Activated B cell treated with CpG ODN at 0.5 μM for 24 hours (primary cell): ENCODE results near the gene UCN2. TPM values are rescaled to one million over a fixed set of nuclear protein-coding genes. Genes with fewer than 3 reads are reported as not detected.

Source experiments
- ATAC-seq: fragments of 200-7000 bp; cut with Tn5 transposase; one replicate; pipeline ENCODE4 v1.10.0; 2021; ENCODE audit warnings: low read depth, mild to moderate bottlenecking, moderate library complexity
- CTCF ChIA-PET: fragments of 350-600 bp; sonication (Branson Sonifier 250); formaldehyde crosslinking; loops from one replicate; lab custom pipeline; 2021; ENCODE audit warnings: antibody characterized with exemption; lab: Charles Lee
- POLR2A ChIA-PET: fragments of 350-600 bp; sonication (Branson Sonifier 250); formaldehyde crosslinking; loops from one replicate; lab custom pipeline; 2021; ENCODE audit warnings: antibody characterized with exemption; lab: Charles Lee
- DNase-seq: peaks from one replicate; pipeline ENCODE4 v3.0.0; 2022
- H3K27ac Mint-ChIP-seq: one replicate; pipeline ENCODE4 v1.8.0; 2020; ENCODE audit warnings: mixed read lengths
- H3K27me3 Mint-ChIP-seq: one replicate; pipeline ENCODE4 v1.8.0; 2021; ENCODE audit warnings: mixed read lengths
- H3K36me3 Mint-ChIP-seq: one replicate; pipeline ENCODE4 v1.8.0; 2021; ENCODE audit warnings: low read depth, mixed read lengths
- H3K4me1 Mint-ChIP-seq: one replicate; pipeline ENCODE4 v1.8.0; 2021; ENCODE audit warnings: mixed read lengths
- H3K4me3 Mint-ChIP-seq: one replicate; pipeline ENCODE4 v1.8.0; 2020; ENCODE audit warnings: mild to moderate bottlenecking, mixed read lengths
- H3K9me3 Mint-ChIP-seq: one replicate; pipeline ENCODE4 v1.8.0; 2020; ENCODE audit warnings: mixed read lengths
- intact Hi-C: fragments of 100-400 bp; cut with micrococcal nuclease; formaldehyde crosslinking; loops from one replicate; pipeline ENCODE4 v1.15.1; 2024
- total RNA-seq: library from RNA; stranded (reverse); gene quantifications from 2 replicates; pipeline ENCODE4 v1.2.3, GENCODE V29; 2022
- TF ChIP-seq, protein P1 (sequence below): fragments of 200-600 bp; IDR thresholded peaks from one replicate; pipeline ENCODE4 v1.8.0; 2022; ENCODE audit warnings: antibody characterized with exemption, mild to moderate bottlenecking

The UCN2 gene
- total RNA-seq, 1 donor from 2014 or later = not detected

DNA sequence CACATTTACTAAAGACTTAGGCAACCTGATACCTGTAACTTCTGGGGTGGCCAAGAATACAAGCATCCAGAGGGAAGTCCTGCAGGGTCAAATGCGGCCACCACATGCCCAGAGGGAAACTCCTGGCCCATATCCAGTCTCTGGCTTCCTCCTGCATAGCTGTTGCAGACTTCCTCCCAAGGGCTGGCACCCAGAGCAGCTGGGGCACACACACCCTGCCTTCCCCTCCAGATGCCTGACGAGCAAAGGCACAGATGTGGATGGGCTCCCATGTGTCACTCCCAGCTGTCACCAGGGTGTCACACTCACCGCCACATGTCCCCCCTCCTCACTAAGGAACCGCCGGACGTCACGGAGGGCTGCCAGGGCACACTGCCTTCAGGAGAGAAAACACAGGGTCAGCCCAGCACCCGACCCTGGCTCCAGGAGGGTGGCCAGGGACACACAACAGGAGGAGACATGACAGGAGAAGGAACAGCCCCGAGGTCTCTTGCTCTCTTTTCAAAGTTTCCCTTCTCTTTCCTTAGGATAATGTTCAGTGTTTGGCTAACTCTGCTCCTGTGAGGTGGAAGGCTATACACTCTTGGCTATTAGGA is 20.2 kb downstream of the UCN2 start:
- ChIA-PET CTCF (no interaction called here), POLR2A (no interaction called here)
- ATAC-seq = no peak
- intact Hi-C loops = no loop called here
- Mint-ChIP-seq H3K36me3 (no peaks in the 10 kb centered on the region), H3K4me3 (no peak overlapping the region), H3K27me3 (no peaks in the 10 kb centered on the region), H3K4me1 (no peaks in the 10 kb centered on the region), H3K9me3 (peaks cover 2% of the 10 kb centered on the region), H3K27ac (no peak overlapping the region)
- TF ChIP-seq, protein P1, sequence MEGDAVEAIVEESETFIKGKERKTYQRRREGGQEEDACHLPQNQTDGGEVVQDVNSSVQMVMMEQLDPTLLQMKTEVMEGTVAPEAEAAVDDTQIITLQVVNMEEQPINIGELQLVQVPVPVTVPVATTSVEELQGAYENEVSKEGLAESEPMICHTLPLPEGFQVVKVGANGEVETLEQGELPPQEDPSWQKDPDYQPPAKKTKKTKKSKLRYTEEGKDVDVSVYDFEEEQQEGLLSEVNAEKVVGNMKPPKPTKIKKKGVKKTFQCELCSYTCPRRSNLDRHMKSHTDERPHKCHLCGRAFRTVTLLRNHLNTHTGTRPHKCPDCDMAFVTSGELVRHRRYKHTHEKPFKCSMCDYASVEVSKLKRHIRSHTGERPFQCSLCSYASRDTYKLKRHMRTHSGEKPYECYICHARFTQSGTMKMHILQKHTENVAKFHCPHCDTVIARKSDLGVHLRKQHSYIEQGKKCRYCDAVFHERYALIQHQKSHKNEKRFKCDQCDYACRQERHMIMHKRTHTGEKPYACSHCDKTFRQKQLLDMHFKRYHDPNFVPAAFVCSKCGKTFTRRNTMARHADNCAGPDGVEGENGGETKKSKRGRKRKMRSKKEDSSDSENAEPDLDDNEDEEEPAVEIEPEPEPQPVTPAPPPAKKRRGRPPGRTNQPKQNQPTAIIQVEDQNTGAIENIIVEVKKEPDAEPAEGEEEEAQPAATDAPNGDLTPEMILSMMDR = no peak
- DNase-seq = no peak

DNA sequence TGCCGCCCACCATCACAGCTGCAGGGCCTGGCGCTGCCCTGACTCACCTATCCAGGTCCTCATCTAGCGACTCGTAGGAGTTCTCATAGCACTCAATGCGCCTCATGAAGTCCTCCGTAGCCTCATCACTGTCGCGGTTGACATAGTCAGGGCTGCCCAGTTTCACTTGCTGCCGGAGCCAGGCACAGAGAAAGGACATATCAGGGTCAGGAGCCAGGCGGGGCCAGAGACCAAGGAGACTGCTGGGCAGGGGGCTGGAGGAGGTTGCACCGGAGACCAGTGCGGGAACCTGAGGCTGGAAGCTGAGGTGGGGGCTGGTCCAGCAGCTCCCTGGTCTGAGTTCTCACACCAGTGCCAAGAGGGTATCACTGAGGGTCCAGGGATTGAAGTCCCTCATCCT is 25.1 kb downstream of the UCN2 start:
- Mint-ChIP-seq H3K27me3 (no peaks in the 10 kb centered on the region), H3K9me3 (peaks cover 2% of the 10 kb centered on the region), H3K27ac (no peak overlapping the region), H3K4me3 (no peak overlapping the region), H3K36me3 (no peaks in the 10 kb centered on the region), H3K4me1 (no peaks in the 10 kb centered on the region)
- ATAC-seq (no peak), DNase-seq (no peak)
- intact Hi-C loops = no loop called here
- ChIA-PET CTCF (no interaction called here), POLR2A (no interaction called here)
- TF ChIP-seq, protein P1 = no peak

DNA sequence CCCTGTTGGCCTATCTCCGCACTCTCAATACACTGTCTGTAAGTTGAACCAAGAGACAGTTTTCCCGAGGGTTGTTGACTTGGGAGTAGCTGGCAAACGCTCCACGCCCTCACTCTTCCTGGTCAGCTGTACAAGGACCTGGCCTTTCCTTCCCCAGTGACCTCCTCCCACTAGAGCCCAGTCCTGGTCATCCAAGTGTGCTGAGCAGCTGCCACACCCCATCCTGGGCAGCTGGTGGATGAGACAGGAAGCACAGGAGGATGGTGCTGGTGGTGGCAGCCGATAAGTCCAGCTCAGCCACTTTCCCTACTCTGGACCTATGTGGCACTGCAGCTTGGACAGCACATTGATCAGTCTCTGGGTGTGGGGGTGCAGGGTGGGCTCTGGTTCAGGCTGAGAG is 26.8 kb downstream of the UCN2 start:
- no peak overlapping the region for H3K4me3 Mint-ChIP-seq
- H3K4me1 Mint-ChIP-seq = no peaks in the 10 kb centered on the region
- intact Hi-C loops = no loop called here
- H3K36me3 Mint-ChIP-seq = no peaks in the 10 kb centered on the region
- H3K9me3 Mint-ChIP-seq = no peaks in the 10 kb centered on the region
- DNase-seq = no peak
- no peak for ATAC-seq
- TF ChIP-seq, protein P1 = no peak
- H3K27me3 Mint-ChIP-seq = no peaks in the 10 kb centered on the region
- no peak overlapping the region for H3K27ac Mint-ChIP-seq
- ChIA-PET CTCF (no interaction called here), POLR2A (no interaction called here)

DNA sequence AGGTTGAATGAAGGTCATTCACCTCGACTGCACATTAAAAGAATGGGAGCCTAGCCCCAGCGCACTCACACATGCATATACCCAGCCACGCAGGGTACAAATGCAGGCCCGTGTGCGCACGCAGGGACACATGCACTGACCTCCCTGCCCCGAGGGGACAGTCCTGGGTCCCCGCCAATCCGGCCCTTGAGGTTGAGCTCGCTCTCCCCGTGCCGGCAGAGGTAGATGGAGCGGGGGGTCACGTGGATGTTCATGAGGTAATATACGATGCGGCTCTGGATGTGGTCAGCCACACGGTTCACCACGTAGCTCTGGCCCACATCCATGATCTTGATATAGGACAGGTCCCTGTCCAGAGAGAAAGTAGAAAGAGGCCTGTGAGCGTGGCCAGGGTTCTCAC is 27.5 kb downstream of the UCN2 start:
- no peak for DNase-seq
- Mint-ChIP-seq H3K36me3 (no peaks in the 10 kb centered on the region), H3K4me1 (no peaks in the 10 kb centered on the region), H3K27ac (no peak overlapping the region), H3K9me3 (no peaks in the 10 kb centered on the region), H3K4me3 (no peak overlapping the region), H3K27me3 (no peaks in the 10 kb centered on the region)
- POLR2A ChIA-PET = no interaction called here
- no peak for ATAC-seq
- TF ChIP-seq, protein P1 = no peak
- intact Hi-C loops = no loop called here
- CTCF ChIA-PET = no interaction called here

DNA sequence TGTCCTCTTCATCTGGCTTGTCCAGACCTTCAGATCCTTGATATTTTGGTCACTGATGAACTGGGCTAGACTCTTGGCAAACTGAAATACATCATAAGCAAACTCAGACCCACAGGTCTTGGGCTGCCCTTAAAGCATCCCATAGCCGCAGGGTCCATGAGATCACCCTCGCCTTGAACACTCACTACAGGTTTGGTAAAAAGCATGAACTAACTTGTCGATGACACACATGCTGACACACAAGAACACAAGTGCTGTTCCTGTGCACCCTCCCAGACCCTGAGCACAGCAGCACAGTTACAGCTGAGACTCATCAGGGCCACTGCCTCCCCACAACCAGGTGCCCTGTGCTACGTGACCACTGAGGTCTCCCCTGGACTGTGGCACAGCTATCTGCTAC is 28.0 kb downstream of the UCN2 start:
- CTCF ChIA-PET = no interaction called here
- no peak overlapping the region for H3K27ac Mint-ChIP-seq
- H3K9me3 Mint-ChIP-seq = no peaks in the 10 kb centered on the region
- H3K36me3 Mint-ChIP-seq = no peaks in the 10 kb centered on the region
- intact Hi-C loops = no loop called here
- POLR2A ChIA-PET = no interaction called here
- TF ChIP-seq, protein P1 = no peak
- no peak overlapping the region for H3K4me3 Mint-ChIP-seq
- no peaks in the 10 kb centered on the region for H3K27me3 Mint-ChIP-seq
- no peak for DNase-seq
- H3K4me1 Mint-ChIP-seq = no peaks in the 10 kb centered on the region
- no peak for ATAC-seq
